Measurements from ENCODE around the gene CHST15. TPM values are rescaled to one million over a fixed set of nuclear protein-coding genes. Genes with fewer than 3 reads are reported as not detected.

CHST15 gene
- total RNA-seq, 4 donors from 2014 or later, result 35.7 to 69.5 (median 51.1) TPM

- no peak for ATAC-seq (ENCODE audit: low FRiP score)
- no peak for TF ChIP-seq CTCF (IDR thresholded peaks at IDR 0.05)
- no peak for DNase-seq (ENCODE audit: low spot score)
These were observed 40.8 kb downstream of the CHST15 start for GRCh38 chr10:124052561-124052960.

GRCh38 chr10:124050021-124051015 lies 43.1 kb downstream of the CHST15 start:
- no peak for TF ChIP-seq CTCF (IDR thresholded peaks at IDR 0.05)
- no peak for ATAC-seq (ENCODE audit: low FRiP score)
- DNase-seq (ENCODE audit: low spot score), result no peak

GRCh38 chr10:124049484-124049883 lies 43.9 kb downstream of the CHST15 start:
- peak; percentile 64 for ATAC-seq (ENCODE audit: low FRiP score)
- DNase-seq (ENCODE audit: low spot score), result no peak
- no peak for TF ChIP-seq CTCF (IDR thresholded peaks at IDR 0.05)

- ATAC-seq (ENCODE audit: low FRiP score), result no peak
- no peak for TF ChIP-seq CTCF (IDR thresholded peaks at IDR 0.05)
- DNase-seq (ENCODE audit: low spot score), result no peak
These were observed 44.8 kb downstream of the CHST15 start for GRCh38 chr10:124048371-124049290.

- TF ChIP-seq CTCF (IDR thresholded peaks at IDR 0.05), result no peak
- ATAC-seq (ENCODE audit: low FRiP score), result no peak
- DNase-seq (ENCODE audit: low spot score), result no peak
These were observed 45.8 kb downstream of the CHST15 start for GRCh38 chr10:124047427-124048152.

GRCh38 chr10:124045801-124046355 lies 47.5 kb downstream of the CHST15 start:
- no peak for TF ChIP-seq CTCF (IDR thresholded peaks at IDR 0.05)
- ATAC-seq (ENCODE audit: low FRiP score) (no peak), DNase-seq (ENCODE audit: low spot score) (no peak)
